Loucy (cell line): Measurements from ENCODE around the gene PILRA.

Source experiments
- EZH2phosphoT487 ChIP-seq: fragments of 200-600 bp; IDR thresholded peaks from 2 replicates; pipeline ENCODE4 v1.6.1; 2018; ENCODE audit warnings: antibody characterized with exemption, mild to moderate bottlenecking, moderate library complexity, borderline replicate concordance
- TF ChIP-seq, protein P1 (sequence below): fragments of 200-600 bp; sonication (generic); conservative IDR thresholded peaks from 2 replicates; pipeline ENCODE4 v1.5.1; 2014; ENCODE audit warnings: mild to moderate bottlenecking, antibody characterized with exemption, low read length

DNA sequence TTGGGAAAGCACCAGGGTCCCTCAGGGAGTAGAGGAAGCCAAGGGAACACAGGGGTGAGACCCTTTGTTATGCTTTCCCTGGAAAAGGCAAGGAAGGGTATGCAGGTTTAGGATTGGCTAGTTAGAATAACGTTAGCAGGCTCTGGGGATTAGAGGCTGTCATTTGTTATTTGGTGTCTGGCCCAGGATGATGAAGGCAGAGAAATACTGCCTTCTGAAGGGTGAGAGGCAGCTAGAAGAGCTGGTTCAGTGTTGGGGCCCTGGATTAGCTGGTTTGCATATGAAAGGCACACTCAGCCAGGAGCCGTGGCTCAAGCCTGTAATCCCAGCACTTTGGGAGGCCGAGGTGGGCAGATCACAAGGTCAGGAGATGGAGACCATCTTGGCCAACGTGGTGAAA lies 3.0 kb upstream of the PILRA start:
- TF ChIP-seq, protein P1, sequence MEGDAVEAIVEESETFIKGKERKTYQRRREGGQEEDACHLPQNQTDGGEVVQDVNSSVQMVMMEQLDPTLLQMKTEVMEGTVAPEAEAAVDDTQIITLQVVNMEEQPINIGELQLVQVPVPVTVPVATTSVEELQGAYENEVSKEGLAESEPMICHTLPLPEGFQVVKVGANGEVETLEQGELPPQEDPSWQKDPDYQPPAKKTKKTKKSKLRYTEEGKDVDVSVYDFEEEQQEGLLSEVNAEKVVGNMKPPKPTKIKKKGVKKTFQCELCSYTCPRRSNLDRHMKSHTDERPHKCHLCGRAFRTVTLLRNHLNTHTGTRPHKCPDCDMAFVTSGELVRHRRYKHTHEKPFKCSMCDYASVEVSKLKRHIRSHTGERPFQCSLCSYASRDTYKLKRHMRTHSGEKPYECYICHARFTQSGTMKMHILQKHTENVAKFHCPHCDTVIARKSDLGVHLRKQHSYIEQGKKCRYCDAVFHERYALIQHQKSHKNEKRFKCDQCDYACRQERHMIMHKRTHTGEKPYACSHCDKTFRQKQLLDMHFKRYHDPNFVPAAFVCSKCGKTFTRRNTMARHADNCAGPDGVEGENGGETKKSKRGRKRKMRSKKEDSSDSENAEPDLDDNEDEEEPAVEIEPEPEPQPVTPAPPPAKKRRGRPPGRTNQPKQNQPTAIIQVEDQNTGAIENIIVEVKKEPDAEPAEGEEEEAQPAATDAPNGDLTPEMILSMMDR = no peak
- no peak for TF ChIP-seq EZH2phosphoT487
